T-helper 9 cell (primary cell): ENCODE data around the gene STK10.
A peak's percentile ranks its signal among the peaks of the same experiment; 100 is the strongest.
"Not testable (repeated sequence)": the region's sequence is repeated elsewhere in the genome, so short reads cannot be mapped to it uniquely, and the experiment has no call there.

Source experiments
- DNase-seq: peaks from one replicate; pipeline ENCODE4 v3.0.0-alpha.2; 2020
- total RNA-seq, 2 donors: gene quantifications; one replicate each; lab custom pipeline; 2026; lab: John Stamatoyannopoulos, UW

STK10 gene
- 513 to 598 reads per million in 2 donors for total RNA-seq

DNA sequence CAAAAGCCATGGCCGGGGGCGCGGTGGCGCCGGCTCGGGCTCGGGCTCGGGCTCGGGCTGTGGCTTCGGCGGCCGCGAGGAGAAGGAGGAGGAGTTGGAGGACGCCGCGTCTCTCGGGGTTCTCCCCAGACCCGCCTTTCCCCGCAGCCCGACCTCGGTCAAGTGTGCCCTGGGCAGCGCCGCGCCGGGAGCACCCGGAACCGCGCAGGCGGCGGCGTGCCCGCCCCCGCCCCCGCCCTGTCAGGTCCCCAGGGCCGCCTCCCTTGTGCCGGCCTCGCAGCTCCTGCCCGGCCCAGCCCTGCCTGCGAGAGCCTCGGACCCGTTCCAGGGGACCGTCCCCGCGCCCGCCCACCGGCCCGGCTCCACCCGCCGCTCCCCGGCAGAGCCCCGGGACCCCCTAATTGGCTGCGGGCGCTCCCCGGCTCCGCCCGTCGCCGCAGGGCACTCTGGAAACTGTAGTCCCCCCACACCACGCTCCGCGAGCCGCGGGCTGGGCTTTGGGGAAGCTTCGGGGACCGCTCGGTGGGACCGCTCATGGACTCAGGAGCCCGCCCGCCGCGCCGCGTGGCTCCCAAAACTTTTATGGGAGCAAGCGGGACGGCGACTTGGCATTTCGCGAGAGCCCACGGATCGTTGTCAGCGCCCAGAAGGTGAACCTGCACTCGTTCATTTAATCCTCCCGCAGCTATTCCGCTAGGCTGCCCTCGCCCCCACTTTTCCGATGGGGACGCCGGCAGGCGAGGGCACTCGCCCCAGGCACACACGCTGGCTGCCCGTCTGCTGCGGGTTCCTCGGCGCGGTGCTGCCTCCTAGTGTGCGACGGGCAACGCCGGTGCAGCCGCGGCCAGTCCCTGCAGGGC is at the start of gene STK10:
Gene STK10 (minus strand): TSS at position 192 of the 860 bp plus-strand sequence. CDS start 182 bp downstream, at position 10.
- peak; percentile 85 for DNase-seq

DNA sequence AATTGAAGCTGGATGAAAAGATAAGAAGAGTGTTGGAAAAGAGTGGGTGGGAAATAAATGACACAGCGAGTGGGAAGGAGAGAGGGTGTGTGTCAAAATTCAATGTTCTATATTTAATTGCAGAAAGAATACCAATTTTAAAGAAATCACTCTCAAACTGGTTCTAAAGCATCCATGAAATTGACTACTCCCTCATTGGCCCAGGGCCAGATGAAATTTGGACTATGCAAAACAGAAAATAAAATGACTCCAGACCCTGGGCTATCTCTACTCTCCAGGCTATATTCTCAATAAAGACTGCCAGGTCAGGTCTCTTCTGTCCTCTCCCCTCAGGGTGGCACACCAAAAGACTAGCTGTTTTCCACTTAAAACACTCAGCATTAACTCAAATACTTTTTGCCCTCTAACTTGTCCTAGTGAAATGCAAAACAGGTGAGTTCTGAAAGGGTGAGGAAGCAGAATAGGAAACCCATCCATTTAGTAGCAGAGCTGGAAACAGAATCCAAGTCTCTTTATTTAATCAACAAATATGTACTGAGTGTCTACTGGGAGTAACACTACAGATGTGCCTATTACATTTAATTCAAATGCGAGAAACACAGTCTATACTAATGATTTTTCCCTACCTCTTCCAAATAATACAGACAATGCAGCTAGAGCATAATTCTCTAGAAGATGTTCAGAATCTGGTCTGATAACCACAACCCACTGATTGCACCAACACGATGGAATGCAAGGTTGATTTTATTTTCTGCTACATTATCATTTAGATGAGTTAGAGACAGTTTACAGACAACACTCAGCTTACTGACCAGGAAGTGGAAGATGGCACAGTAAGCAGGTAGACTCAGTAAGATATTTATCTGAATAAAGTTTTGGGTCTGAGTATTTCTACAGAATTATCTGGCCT is 48.1 kb upstream of the STK10 start:
- DNase-seq = no peak

DNA sequence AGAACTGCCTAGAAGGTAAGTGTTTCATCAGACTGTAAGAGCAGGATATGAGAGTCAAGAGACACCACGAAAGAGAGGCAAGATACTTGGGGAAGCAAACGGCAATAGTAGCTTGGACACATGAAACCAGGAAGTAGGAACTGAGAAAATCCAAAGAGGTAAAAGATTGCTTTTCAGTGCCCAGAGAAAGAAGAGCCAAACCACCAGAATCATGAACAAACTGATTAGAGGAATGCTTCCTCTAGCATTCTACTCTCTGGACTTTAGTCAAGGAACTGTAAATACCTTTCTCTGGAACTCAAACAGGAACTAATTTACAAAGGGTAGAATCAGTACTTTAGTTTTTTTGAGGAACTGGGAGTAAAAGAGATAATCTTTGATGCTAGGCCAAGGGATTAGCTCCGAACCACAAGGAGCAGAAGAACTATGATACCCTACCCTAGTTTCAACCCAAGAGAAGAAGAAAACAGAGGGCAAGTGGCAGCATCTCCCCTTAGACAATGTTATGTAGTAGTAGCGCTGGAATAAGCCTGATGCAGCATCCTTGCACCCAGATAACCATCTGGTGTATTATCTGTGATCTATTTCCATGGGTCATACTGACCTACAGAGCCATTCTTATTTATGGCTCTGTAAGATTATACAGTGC is 47.2 kb upstream of the STK10 start:
- no peak for DNase-seq

DNA sequence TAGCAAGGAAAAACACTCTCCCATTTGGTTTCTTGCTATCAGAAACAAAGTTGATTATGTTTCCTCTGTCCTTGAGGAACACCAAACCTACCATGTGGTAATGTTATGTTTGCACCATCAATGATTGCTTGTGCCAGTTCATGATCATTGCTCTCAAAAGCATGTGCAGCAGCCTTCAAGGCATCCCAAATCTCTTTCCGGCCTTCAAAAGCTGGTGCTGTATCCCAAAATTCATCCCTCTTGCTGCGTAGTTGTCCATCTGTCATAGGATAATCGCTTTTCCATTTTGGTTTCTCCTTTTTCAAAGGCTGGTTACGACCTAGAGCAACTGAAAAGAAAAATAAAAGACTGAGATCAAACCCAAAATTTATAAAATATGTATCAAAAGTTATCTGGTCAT is 46.0 kb upstream of the STK10 start:
- DNase-seq = no peak

DNA sequence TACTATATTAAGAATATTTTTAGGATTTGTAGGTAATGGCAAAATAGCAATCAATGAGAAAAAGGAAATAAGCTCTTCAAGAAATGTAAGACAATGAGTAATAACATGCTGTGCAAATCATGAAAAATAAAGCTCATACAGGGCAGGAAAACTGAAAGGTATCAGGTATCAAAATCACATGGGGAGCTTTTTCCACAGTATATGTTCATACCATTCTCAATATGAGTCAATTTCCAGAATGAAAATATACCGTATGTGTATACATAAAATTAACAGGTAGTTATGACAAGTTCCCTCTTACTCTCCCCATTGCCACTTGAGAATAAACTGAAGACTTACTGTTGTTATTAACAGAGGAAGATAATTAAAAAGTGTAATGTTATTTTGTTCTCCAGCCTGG is 41.9 kb upstream of the STK10 start:
- DNase-seq = no peak

DNA sequence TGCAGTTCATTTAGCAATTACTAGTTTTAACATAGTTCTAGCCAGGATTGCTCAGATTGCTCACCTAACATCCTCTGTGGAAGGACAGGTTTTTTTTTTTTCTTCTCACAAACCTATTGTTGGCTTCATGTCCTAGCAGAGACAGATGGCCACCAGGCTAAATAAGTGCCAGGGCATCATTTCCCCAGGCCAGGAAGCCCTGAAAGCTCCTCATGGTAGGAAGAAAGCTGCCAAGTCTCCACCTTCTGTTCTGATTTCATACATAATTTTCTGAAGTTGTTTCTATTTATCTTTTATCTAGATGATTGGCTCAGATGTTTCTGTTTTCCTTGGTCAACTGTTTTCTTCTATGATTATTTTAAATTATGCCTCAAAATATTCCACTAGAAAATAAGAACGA is 37.0 kb upstream of the STK10 start:
- DNase-seq = no peak

DNA sequence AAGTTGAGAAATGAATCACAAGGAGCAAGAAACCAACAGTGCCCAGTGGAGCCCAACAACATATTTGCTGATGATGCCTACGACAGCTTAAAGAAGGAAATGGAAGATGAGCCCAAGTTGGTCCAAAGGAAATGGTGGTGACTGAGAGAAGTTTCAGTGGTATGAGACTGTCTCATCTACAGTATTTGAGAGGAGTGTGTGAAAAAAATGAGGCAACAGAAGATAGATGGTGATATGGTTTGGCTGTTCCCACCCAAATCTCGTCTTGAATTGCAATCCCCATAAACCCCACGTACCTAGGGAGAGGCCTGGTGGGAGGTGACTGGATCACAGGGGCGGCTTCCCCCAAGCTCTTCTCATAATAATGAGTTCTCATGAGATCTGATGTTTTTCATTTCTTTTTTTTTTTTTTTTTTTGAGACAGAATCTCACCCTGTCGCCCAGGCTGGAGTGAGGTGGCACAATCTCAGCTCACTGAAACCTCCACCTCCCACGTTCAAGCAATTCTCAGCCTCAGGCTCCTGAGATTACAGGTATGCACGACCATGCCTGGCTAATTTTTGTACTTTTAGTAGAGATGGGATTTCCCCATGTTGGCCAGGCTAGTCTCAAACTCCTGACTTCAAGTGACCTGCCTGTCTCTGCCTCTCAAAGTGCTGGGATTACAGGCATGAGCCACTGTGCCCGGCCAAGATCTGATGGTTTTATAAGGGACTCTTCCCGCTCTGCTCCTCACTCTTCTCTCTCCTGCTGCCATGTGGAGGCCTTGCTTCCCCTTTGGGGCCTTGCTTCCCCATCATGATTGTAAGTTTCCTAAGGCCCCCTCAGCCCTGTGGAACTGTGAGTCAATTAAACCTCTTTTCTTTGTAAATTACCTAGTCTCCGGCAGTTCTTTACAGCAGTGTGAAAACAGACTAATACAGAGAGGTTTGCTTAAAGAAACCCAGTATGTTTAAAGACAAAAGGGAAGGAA is 36.2 kb upstream of the STK10 start:
- DNase-seq = no peak

DNA sequence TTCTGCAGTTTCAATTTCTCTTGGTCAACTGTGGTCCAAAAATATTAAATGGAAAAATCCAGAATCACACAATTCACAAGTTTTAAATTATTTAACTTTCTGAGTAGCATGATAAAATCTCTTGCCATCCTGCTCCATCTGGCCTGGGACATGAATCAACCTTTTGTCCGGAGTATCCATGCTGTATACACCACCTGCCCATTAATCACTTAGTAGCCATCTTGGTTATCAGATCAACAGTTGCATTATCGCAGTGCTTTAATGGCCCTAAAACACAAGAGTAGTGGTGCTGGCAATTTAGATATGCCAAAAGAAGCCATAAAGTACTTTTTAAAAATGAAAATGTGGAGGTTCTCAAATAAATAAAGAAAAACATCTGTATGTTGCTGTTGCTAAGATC is 31.3 kb upstream of the STK10 start:
- no peak for DNase-seq

DNA sequence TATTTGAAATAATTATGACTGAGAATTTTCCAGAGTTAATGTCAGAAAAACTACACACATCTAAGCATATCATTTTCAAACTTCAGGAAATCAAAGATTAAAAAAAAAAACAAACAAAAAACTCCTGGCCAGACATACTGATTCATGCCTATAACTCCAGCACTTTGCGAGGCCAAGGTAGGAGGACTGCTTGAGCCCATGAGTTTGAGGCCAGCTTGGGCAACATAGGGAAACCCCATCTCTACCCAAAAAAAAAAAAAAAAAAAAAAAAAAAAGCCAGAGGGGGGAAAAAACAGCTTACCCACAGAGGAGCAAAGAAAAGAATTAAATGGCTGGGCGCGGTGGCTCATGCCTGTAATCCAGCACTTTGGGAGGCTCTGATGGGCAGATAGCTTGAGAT is 28.3 kb upstream of the STK10 start:
- no peak for DNase-seq

DNA sequence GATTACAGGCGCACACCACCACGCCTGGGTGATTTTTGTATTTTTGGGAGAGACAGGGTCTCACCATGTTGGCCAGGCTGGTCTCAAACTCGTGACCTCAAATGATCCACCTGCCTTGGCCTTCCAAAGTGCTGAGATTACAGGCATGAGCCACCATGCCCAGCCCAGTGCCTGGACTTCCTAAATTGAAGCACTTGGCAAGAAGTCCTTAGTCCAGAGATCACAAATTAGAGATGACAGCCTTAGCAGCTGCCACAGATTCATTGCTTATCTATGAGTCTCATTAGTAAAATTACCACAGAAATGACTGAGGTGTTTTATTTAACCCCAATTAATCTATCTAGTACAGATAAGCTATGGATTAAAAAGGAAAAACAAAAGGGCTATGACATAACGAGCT is 25.1 kb upstream of the STK10 start:
- no peak for DNase-seq

DNA sequence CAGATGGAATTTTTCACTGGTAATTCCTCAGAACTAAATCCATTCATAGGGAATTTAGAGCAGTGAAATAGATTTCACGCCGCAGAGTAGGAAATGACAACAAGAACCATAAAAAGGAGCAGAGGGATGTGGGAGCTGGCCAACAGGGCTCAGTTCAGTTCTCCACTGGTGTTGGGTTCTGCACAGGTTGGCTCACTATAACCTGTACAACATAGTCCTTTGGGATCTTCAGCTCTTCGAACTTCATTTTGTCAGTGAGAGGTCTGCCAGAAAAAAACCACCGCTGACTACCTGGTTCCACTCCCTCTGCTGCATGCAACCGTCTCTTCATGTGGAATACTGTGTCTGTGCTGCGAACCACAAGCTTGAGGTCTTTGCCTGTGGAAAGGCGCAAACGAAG is 23.7 kb upstream of the STK10 start:
- DNase-seq = no peak

DNA sequence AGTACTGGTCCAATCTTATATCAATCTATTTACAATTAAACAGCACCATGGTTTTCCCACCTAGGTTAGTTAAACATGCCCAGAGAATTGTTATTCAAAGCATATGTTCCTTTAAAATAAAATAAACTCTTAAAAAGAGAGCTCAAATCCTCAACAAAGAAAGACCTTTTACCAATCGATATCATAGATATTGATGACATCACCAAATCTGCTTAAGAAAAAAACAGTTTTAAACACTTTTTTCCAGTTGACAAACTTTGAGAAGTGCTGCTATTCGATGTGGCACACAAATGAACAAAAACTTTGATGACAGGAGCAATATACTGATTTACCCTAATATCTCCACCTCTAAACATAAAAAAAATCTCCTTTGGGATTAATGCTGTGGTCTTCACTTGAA is 21.7 kb upstream of the STK10 start:
- no peak for DNase-seq

DNA sequence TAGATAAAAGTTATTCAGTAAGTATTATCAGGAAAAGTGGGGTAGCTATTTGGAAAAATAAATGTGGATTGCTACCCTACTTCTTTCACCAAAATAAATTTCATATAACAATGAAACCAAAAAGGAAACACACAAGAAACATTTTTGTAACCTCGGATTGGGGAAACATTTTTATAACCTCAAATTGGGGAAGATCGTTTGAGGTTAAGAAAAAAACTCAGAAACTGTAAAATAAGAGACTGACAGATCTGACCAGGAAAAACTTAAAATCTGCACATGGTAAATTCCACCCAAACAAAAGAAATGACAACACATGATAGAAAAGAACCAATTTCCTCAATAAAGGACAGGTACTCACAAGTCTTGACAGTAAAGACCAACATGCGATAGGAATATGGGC is 19.5 kb upstream of the STK10 start:
- no peak for DNase-seq

DNA sequence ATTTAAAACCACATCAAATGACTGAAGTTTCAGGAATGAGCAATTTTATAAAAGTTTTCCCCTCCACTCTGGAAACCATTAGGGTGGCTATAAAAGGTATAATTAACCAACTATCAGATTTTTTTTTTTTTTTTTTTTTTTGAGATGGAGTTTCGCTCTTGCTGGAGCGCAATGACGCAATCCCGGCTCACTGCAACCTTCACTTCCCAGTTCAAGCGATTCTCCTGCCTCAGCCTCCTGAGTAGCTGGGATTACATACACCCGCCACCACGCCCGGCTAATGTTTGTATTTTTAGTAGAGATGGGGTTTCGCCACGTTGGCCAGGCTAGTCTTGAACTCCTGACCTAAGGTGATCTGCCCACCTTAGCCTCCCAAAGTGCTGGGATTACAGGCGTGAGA is 18.0 kb upstream of the STK10 start:
- not testable (repeated sequence) for DNase-seq

DNA sequence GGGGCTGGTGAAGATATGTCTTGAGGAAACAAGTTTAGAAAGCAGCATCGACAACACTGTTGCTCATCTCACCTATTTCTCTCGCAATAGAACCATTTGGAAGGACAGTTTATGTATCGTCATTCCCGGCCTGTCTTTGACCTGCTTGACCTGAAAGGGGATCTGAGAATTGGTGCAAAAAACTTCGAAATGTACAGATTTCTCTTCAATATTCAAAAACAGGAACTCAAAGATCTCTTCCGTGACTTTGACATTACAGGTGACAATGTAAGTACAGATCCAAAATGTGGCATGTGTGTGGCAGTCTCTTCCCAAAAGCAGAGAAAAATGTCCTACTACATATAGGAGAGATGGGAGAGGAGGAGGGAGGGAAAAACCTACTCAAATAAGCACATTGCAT is 12.5 kb upstream of the STK10 start:
- no peak for DNase-seq

DNA sequence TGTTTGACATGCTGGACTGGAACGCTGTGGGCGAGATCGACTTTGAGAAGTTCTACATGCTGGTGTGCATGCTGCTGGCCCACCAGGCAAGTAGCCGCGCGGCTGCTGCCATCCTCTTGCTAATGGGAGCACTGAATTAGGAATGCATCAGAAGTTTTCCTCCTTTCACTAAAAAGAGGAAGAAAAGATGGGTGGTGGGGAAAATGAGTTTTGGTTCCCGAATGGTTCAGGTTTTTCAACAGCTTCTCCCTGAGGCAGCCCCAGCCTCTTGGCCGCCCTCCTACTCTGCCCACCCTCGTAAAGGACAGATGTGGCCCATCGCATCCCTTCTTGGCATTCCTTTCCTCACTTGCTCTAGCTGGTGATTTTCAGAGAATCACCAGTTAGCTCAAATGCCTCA is 11.4 kb upstream of the STK10 start:
- no peak for DNase-seq

DNA sequence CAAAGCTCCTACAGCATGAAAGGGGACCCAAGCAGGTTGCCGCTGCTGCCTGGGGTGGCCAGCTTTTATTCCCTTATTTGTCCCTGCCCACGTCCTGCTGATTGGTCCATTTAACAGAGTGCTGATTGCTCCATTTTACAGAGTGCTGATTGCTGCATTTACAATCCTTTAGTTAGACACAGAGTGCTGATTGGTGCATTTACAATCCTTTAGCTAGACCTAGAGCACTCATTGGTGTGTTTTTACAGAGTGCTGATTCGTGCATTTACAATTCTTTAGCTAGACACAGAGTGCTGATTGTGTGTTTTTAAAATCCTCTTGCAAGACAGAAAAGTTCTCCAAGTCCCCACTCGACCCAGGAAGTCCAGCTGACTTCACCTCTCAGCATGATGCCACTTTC is 9.8 kb upstream of the STK10 start:
- not testable (repeated sequence) for DNase-seq

DNA sequence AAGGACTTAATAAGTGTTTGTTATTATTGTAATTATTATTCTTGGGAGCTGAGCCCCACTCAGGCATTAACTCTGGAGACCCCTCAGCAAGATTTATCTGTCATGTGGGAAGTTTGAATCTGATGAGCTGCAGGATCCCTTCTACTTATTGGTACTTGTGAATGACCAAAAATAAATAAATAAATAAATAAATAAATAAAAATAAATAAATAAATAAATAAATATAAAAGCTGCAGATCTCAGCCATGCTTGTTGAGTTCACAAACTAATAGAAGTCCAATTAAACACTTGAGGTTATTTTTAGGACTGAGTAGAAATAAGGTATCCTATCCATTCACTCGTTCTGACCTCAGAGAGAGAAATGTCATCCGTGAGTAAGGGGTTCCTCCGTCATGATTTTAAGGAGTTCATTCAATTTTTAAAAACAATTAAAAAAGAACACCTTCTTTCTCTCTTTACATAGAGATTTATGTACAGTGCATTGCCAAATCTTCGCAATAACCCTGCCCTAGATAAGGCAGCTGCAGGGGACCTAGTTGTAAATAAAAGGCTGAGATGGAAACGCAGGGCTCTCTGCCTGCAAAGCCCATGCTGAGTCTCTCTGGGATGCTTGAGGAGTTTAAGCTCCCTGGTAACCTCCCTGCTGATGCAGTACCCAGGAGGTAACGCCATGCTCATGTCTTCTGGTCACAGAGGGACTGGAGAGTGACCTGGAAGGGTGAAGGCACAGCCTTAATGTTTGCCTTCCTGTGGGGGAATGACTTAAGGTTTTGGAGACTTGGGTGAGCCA is 7.2 kb upstream of the STK10 start:
- no peak for DNase-seq

DNA sequence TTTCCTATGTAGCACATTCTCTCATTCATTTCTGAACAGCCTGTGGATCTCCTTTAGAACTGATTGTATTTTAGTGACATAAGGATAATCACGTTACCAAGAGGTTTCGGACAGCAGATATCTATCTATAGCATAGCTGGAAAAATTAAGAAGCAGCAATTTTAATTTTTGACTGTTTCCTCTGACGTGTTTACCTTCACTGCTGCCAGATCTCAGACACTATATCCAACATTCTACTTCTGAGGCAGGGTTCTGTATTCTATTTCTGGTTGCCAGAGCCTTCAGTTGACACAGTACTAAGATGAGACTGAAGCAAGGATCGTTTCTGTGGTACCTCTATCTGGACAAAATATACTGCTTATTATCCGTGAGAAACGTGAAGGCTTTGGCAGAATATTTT is 5.8 kb upstream of the STK10 start, which contains the start of gene EFCAB9:
Gene EFCAB9 (plus strand): TSS at position 301 of the 400 bp plus-strand sequence. CDS start 1 bp downstream, at position 302.
- no peak for DNase-seq

DNA sequence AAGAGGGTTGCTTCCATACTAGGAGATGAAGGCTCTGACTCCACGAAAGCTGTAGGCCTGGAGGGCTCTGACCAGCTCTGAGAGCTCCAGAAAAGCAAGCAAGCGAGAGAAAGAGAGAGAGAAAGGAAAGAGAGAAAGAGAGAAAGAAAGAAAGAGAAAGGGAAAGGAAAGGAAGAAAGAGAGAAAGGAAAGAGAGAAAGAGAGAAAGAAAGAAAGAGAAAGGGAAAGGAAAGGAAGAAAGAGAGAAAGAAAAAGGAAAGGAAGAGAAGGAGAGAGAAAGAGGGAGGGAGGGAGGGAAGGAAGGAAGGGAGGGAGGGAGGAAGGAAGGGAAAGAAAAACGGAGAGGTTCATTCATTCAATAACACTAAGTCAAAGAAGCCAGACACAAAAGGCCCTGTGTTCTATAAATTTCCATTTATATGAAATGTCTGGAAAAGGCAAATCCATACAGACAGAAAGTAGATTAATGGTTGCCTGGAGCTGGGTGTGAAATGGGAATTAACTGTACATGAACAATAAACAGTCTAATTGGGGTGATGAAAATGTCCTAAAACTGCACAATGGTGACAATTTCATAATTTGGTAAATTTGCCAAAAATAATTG is 1.8 kb upstream of the STK10 start:
- DNase-seq = no peak
